ENCODE measurements around the gene PPP6R3. TPM values are rescaled to one million over a fixed set of nuclear protein-coding genes. Genes with fewer than 3 reads are reported as not detected.

PPP6R3 gene
- total RNA-seq, 1 experiment from 2014 or later, result 138 TPM

DNA sequence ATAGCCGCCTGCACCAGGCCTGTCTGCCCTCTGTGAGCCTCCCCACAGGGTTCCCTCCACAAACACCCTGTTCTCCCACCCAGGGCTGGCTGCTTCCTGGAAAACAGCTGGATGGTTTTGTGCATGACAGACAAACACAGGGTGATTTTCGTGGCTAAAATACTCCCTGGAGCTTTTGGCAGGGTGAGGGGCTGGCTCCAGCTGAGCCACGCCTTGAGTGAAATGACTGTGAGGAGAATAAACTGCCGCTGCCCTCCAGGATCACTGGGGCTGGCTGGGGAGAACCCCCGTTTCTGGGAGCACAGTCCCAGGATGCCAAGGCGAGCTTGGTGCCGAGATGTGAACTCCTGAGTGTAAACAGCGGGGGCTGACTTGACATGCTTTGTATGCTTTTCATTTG, 20.3 kb upstream of the PPP6R3 start:
- Mint-ChIP-seq H3K27ac (peak overlapping the region in 2 of 3 experiments; percentile 66 to 69; a peak in 4 of 7 replicates), H3K4me3 (peak overlapping the region in 1 of 2 experiments; percentile 16; a peak in 2 of 5 replicates), H3K27me3 (ENCODE audit: low read depth) (no peaks in the 10 kb centered on the region), H3K4me1 (peaks cover 22 to 39% of the 10 kb centered on the region in 2 experiments), H3K36me3 (ENCODE audit: insufficient read depth in 1 of 3, low read depth in 3 of 3) (peaks cover 6 to 20% (median 19%) of the 10 kb centered on the region in 3 experiments; a peak in 5 of 7 replicates), H3K9me3 (no peaks in the 10 kb centered on the region)
- Histone ChIP-seq H3K23me2 (ENCODE audit: insufficient read length, low read depth, low read length, poor library complexity, severe bottlenecking) (no peaks in the 10 kb centered on the region), H3K4ac (ENCODE audit: low read depth, low read length) (no peak overlapping the region), H2AFZ (ENCODE audit: low read length) (no peak overlapping the region), H2BK12ac (ENCODE audit: insufficient read length, low read depth, low read length) (no peak overlapping the region), H2BK15ac (ENCODE audit: low read depth, low read length) (no peak overlapping the region), H3K14ac (ENCODE audit: insufficient read depth, low read length) (no peak overlapping the region), H4K20me1 (ENCODE audit: control insufficient read depth, insufficient read depth, insufficient read length) (no peaks in the 10 kb centered on the region), H2BK20ac (ENCODE audit: low read depth, low read length, poor library complexity, severe bottlenecking) (no peak overlapping the region), H3K9me3 (ENCODE audit: control insufficient read depth, low read depth, low read length) (no peaks in the 10 kb centered on the region), H3K79me2 (ENCODE audit: insufficient read depth, low read length) (no peaks in the 10 kb centered on the region), H3K4me1 (ENCODE audit: insufficient read depth, low read length) (no peaks in the 10 kb centered on the region), H2BK5ac (ENCODE audit: insufficient read length, low read length) (no peak overlapping the region), H3K23ac (ENCODE audit: insufficient read length, low read depth, low read length) (no peak overlapping the region), H3K27ac (ENCODE audit: insufficient read length, low read depth, low read length) (no peak overlapping the region), H3K56ac (ENCODE audit: insufficient read length, low read depth, low read length) (no peak overlapping the region), H3T11ph (ENCODE audit: low read length) (no peak overlapping the region), H3K79me1 (ENCODE audit: insufficient read depth, low read depth, low read length, poor library complexity, severe bottlenecking) (no peaks in the 10 kb centered on the region), H4K8ac (replicated peaks; ENCODE audit: insufficient read length, low read depth, low read length) (no peak overlapping the region), H4K5ac (ENCODE audit: insufficient read length, low read depth, low read length) (no peak overlapping the region), H3K27me3 (ENCODE audit: insufficient read depth, low read length) (no peaks in the 10 kb centered on the region), H2BK120ac (ENCODE audit: low read depth, low read length, poor library complexity, severe bottlenecking) (no peak overlapping the region), H3K18ac (ENCODE audit: insufficient read length, low read depth, low read length) (no peak overlapping the region), H3K4me2 (ENCODE audit: insufficient read depth, insufficient read length, low read length) (no peak overlapping the region), H3K9ac (ENCODE audit: extremely low read depth, insufficient read length, low read length) (no peak overlapping the region), H4K91ac (ENCODE audit: insufficient read length, low read depth, low read length) (no peak overlapping the region), H2AK5ac (ENCODE audit: insufficient read length, low read length) (no peak overlapping the region)
- no peak for TF ChIP-seq CTCF (conservative IDR thresholded peaks at IDR 0.05)
- DNase-seq, result no peak
- no CpG with 5 or more reads among the region's 8 CpGs for WGBS (ENCODE audit: extremely low coverage, insufficient read length, low lambda C conversion rate)

Measured in H9 (cell line).